ENCODE results near the gene PTPMT1. TPM values are rescaled to one million over a fixed set of nuclear protein-coding genes. Genes with fewer than 3 reads are reported as not detected.
A peak's percentile ranks its signal among the peaks of the same experiment; 100 is the strongest.

Gene PTPMT1
- total RNA-seq, 1 experiment from 2014 or later, result 108 TPM

GRCh38 chr11:47564933-47565339 lies 463 bp upstream of the PTPMT1 start:
- no peaks in the 10 kb centered on the region; the same call in 1 of the 2 replicates for H3K36me3 ChIP-seq (ENCODE audit: control insufficient read depth, insufficient read depth, low read length)
- TSS peak; percentile 63 for BruUV-seq (replicated peaks)
- H3K4me3 Mint-ChIP-seq (ENCODE audit: unreplicated experiment), result peak overlapping the region; percentile 77
- intact Hi-C loops (cut with micrococcal nuclease; ENCODE audit: unreplicated experiment), result loop anchor here (1.0 kb wide), 1 partner anchor 12 kb away; the partner anchor contains the start of gene CELF1
- TF ChIP-seq CTCF (IDR thresholded peaks at IDR 0.05; ENCODE audit: insufficient read depth in 1 of 2, low read depth in 1 of 2, low read length in 1 of 2, severe bottlenecking in 1 of 2, unreplicated experiment in 1 of 2), result no peak
- H3K4me1 Mint-ChIP-seq (ENCODE audit: low read depth, unreplicated experiment), result no peaks in the 10 kb centered on the region
- ChIA-PET CTCF (interaction anchor here (0.6 to 2.8 kb wide), 2 partner anchors 12 to 54 kb away, joined by 3 to 16 read pairs; partner anchors contain the start of gene CELF1), POLR2A (interaction anchor here (0.6 to 1.1 kb wide), 3 partner anchors 9 to 13 kb away, joined by 4 to 5 read pairs (median 4); no protein-coding TSS in a partner anchor)
- H3K4me3 ChIP-seq (ENCODE audit: low read depth, low read length), result peak overlapping the region; percentile 97
- H3K27ac Mint-ChIP-seq (ENCODE audit: unreplicated experiment), result peak overlapping the region; percentile 82
- no peaks in the 10 kb centered on the region for H3K27me3 Mint-ChIP-seq (ENCODE audit: insufficient read depth, unreplicated experiment)
- H3K36me3 Mint-ChIP-seq (ENCODE audit: insufficient read depth, unreplicated experiment), result peaks cover 30% of the 10 kb centered on the region
- DNase-seq, result no peak
- H3K27me3 ChIP-seq (replicated peaks; ENCODE audit: control insufficient read depth, insufficient read depth, low read length), result no peaks in the 10 kb centered on the region
- H3K9me3 ChIP-seq, result no peaks in the 10 kb centered on the region
- no peaks in the 10 kb centered on the region; the same call in 1 of the 2 replicates for H3K4me1 ChIP-seq
- no peaks in the 10 kb centered on the region for H3K9me3 Mint-ChIP-seq (ENCODE audit: unreplicated experiment)

- DNase-seq, result no peak
- Histone ChIP-seq H3K4me3 (ENCODE audit: low read depth, low read length) (peak overlapping the region; percentile 97), H3K36me3 (ENCODE audit: control insufficient read depth, insufficient read depth, low read length) (no peaks in the 10 kb centered on the region; the same call in none of the 2 replicates), H3K27me3 (replicated peaks; ENCODE audit: control insufficient read depth, insufficient read depth, low read length) (no peaks in the 10 kb centered on the region), H3K9me3 (no peaks in the 10 kb centered on the region), H3K4me1 (no peaks in the 10 kb centered on the region; the same call in 1 of the 2 replicates)
- no peaks in the 10 kb centered on the region for H3K9me3 Mint-ChIP-seq (ENCODE audit: unreplicated experiment)
- H3K4me3 Mint-ChIP-seq (ENCODE audit: unreplicated experiment), result peak overlapping the region; percentile 77
- peaks cover 38% of the 10 kb centered on the region for H3K36me3 Mint-ChIP-seq (ENCODE audit: insufficient read depth, unreplicated experiment)
- H3K27ac Mint-ChIP-seq (ENCODE audit: unreplicated experiment), result peak overlapping the region; percentile 82
- TF ChIP-seq CTCF (IDR thresholded peaks at IDR 0.05; ENCODE audit: insufficient read depth in 1 of 2, low read depth in 1 of 2, low read length in 1 of 2, severe bottlenecking in 1 of 2, unreplicated experiment in 1 of 2), result no peak
- BruUV-seq (replicated peaks), result no TSS peak
- ChIA-PET CTCF (interaction anchor here (0.6 to 2.8 kb wide), 4 partner anchors 10 to 52 kb away, joined by 3 to 16 read pairs (median 4); partner anchors contain the start of genes CELF1 and FAM180B), POLR2A (interaction anchor here (1.0 to 1.1 kb wide), 2 partner anchors 12 to 14 kb away, joined by 4 to 5 read pairs; partner anchors contain the start of genes KBTBD4 and NDUFS3)
- intact Hi-C loops (cut with micrococcal nuclease; ENCODE audit: unreplicated experiment), result no loop called here
- H3K4me1 Mint-ChIP-seq (ENCODE audit: low read depth, unreplicated experiment), result no peaks in the 10 kb centered on the region
- no peaks in the 10 kb centered on the region for H3K27me3 Mint-ChIP-seq (ENCODE audit: insufficient read depth, unreplicated experiment)
Observed at GRCh38 chr11:47566149-47566698, 825 bp downstream of the PTPMT1 start.

GRCh38 chr11:47569646-47570045 lies 4.2 kb downstream of the PTPMT1 start:
- no peaks in the 10 kb centered on the region for H3K27me3 ChIP-seq (replicated peaks; ENCODE audit: control insufficient read depth, insufficient read depth, low read length)
- no peak for DNase-seq
- Mint-ChIP-seq H3K27me3 (ENCODE audit: insufficient read depth, unreplicated experiment) (no peaks in the 10 kb centered on the region), H3K36me3 (ENCODE audit: insufficient read depth, unreplicated experiment) (peaks cover 64% of the 10 kb centered on the region), H3K9me3 (ENCODE audit: unreplicated experiment) (no peaks in the 10 kb centered on the region), H3K4me3 (ENCODE audit: unreplicated experiment) (no peak overlapping the region), H3K27ac (ENCODE audit: unreplicated experiment) (no peak overlapping the region), H3K4me1 (ENCODE audit: low read depth, unreplicated experiment) (no peaks in the 10 kb centered on the region)
- CTCF ChIA-PET, result no interaction called here
- POLR2A ChIA-PET, result no interaction called here
- no peaks in the 10 kb centered on the region; the same call in 1 of the 2 replicates for H3K4me1 ChIP-seq
- no TSS peak for BruUV-seq (replicated peaks)
- TF ChIP-seq CTCF (IDR thresholded peaks at IDR 0.05; ENCODE audit: insufficient read depth in 1 of 2, low read depth in 1 of 2, low read length in 1 of 2, severe bottlenecking in 1 of 2, unreplicated experiment in 1 of 2), result no peak
- no peaks in the 10 kb centered on the region for H3K9me3 ChIP-seq
- H3K36me3 ChIP-seq (ENCODE audit: control insufficient read depth, insufficient read depth, low read length), result peaks cover 2% of the 10 kb centered on the region
- H3K4me3 ChIP-seq (ENCODE audit: low read depth, low read length), result no peak overlapping the region
- intact Hi-C loops (cut with micrococcal nuclease; ENCODE audit: unreplicated experiment), result no loop called here

All from Caco-2 (cell line).